RCC 7860 (cell line): ENCODE measurements around the gene KCTD5.
"Not testable (repeated sequence)": the region's sequence is repeated elsewhere in the genome, so short reads cannot be mapped to it uniquely, and the experiment has no call there.

ENCODE experiments used
- DNase-seq: peaks from one replicate; pipeline ENCODE4 v3.0.0-alpha.2; 2015; ENCODE audit warnings: low spot score
- FAIRE-seq: peaks from 2 replicates; lab custom pipeline; 2012; peaks lifted over from hg19 to GRCh38; lab: Jason Lieb, UNC

The KCTD5 gene

GRCh38 chr16:2692948-2693651, 10.8 kb downstream of the KCTD5 start:
- FAIRE-seq, result peak; percentile 86

DNA sequence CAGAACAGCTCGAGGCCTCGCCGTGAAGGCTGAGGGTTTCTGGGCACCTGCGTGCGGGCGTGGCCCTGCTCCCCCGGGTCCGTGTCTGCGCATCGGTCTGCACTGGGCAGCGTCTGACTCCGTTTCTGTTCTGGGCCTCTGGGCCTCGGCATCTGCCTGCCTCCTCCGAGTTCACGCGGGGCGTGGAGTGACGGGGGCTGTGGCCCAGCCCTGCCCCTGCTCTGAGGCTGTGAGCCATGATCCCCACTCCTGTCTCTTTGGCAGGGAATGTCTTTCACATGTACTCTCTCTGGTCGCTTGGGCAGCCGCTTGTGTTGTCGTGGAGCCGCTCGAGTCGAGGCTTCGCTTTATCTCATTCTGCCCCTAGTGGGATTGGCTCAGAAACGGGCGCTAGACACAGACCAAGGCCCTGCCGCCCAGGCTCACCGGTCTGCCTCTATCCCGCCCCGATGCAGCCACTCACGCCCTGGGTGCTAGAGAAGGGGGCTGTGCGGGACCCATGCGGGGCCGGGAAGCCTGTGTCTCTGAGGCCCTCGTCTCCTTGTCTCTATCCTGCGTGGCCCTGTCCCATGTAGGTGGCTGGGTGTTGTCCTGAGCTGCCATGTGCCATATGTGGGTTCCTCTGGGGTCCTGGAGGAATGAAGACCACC, 14.4 kb downstream of the KCTD5 start:
- not testable (repeated sequence) for DNase-seq, FAIRE-seq

More at GRCh38 chr16:2692948-2693651, 10.8 kb downstream of the KCTD5 start:
- DNase-seq, result peak; percentile 87

DNA sequence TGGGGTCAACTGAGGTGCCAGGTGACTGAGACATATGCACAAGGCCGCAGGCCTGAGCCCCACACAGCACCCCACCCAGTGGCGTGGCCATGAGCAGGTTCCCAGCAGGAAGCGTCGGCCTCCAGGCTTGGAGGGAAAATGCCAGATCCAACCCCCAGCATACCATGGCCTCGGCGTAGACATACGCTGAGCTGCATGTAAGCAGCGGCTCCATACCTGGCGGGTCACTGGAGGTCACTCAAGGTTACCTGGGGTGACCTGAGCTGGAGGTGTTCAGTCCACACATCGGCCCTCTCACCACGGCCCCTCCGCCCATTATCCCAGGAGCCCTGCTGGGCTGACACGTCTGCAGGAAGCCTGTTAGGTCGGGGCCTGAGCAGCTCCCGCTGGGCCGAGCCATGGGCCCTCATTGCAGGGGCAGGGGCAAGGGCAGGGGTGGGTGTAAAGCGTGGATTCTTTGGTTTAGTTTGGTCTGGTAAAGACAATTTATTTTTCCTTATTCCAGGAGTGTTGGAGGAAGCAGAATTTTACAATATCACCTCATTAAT, 15.2 kb downstream of the KCTD5 start:
- DNase-seq (no peak), FAIRE-seq (no peak)

DNA sequence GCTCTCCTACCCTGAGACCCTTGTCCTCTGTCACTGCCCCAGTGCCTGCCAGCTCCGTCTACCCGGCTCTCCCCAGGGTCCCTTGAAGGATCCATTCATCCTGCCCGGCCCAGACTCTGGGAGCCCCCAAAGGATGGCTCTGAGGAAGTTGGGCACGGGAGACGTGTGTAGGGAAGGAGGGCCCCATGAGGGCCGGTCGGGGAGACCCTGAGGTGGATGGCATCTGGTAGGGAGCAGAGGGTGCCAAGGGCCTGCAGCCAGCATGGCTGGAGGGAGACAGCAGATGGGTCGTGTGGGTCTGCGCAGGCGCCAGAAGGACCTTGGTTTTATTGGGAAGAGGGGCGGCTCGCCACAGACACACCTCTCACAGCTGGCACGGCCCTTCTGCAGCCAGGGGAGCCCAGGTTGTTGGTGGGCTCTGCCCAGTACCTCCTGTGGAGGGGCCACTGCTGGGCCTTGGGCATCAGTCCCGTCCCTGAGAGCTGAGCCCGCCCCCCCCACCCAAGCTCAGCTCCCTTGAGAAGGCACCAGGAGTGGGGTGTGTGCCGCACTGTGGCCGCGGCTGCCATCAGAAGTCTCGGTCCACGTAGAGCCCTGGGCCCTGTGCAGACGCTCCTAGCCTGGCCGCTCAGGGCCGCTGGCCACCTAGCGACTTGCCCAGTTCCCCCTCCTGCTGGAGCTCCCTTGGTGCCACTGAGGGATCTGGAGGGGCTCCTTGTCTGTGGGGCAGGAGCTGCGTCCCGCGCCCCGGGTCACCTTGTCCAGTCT, 16.0 kb downstream of the KCTD5 start:
- FAIRE-seq (no peak), DNase-seq (no peak)

- FAIRE-seq (no peak), DNase-seq (no peak)
These were observed 16.8 kb downstream of the KCTD5 start for GRCh38 chr16:2698965-2699750.

GRCh38 chr16:2699791-2700600, 17.7 kb downstream of the KCTD5 start:
- DNase-seq (no peak), FAIRE-seq (no peak)

- FAIRE-seq, result no peak
These were observed 18.5 kb downstream of the KCTD5 start for GRCh38 chr16:2700786-2701185.

DNA sequence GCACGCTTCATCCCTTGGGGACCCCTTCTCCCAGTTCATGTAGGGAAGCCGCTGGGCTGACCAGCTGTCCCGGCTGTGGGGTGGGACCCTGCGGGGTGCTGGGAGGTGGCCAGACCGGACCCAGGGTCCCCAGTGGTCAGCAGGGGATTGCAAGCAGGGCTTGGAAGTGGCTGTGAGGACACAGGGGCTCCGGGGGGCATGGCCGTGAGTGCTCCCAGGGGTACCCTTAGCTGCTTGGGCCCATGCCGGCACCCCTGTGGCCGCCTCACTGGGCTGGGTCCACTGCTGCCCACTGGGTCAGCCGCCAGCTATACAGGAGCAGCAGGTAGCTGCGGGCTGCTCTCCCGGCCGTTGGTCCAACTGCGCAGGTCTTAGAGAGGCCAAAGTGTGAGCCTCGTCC, 18.9 kb downstream of the KCTD5 start:
- DNase-seq (no peak), FAIRE-seq (no peak)

More at GRCh38 chr16:2700786-2701185, 18.5 kb downstream of the KCTD5 start:
- no peak for DNase-seq

- FAIRE-seq (no peak), DNase-seq (no peak)
These were observed 19.6 kb downstream of the KCTD5 start for GRCh38 chr16:2701713-2702437.

GRCh38 chr16:2702438-2702825, 20.1 kb downstream of the KCTD5 start:
- no peak for FAIRE-seq
- DNase-seq, result no peak

DNA sequence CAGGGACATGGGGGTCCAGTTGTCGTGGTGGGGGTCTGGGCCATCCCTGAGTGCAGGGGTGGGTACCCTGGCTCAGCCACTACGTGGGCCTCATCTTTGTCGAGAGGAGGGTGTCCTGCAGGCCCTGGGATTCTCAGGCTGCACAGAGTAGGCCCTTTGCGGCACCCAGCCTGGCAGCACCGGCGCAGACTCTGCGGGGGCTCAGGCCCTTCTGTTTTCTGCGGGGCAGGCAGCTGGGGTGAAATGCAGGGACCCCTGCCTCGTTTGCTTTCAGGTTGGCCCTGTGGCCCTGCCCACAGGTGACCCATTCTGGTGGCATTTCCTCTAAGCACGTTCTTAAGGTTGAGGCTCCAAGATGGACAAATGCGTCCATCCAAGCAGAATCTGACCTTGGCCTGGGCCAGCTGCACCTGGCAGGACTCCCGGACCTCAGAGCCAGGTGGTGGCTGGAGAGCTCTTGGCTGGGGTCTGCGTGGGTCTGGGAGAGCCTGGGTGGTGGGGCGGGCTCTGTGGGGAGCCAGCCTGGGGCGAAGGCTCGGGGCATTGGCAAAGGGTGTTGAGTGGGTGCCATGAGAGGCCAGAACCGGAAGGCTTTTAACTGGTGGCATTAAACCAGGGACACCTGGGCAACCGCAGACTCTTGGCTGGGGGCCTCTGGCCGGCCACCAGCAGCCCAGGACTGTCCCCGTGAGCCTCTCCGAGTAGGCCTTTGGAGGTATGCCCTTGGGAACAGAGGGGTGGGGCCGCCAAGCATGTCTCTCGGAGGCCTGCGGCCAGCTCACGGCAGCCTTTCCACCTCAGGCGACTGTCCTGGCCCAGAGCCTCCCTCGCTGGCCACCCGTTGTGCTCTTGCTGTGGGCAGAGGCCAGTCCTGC, 20.8 kb downstream of the KCTD5 start:
- no peak for DNase-seq
- no peak for FAIRE-seq

GRCh38 chr16:2704166-2704982, 22.1 kb downstream of the KCTD5 start:
- no peak for DNase-seq

DNA sequence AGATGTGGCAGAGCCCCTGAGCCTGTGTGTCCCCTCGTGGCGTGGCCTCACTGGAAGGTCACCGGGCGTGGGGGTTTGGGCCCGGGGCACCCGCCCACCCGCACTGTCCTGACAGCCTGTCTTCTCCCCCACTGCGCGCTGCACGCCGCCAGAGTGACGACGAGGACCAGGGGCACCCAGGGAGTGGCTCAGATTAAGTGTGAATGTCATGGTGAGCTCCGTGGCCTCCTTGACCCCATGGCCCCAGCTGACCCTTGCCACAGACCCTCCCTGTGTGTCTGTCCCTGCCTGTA, 22.6 kb downstream of the KCTD5 start:
- DNase-seq (no peak), FAIRE-seq (no peak)

More at GRCh38 chr16:2704166-2704982, 22.1 kb downstream of the KCTD5 start:
- FAIRE-seq, result no peak

- FAIRE-seq, result no peak
These were observed 23.0 kb downstream of the KCTD5 start for GRCh38 chr16:2705351-2705750.

DNA sequence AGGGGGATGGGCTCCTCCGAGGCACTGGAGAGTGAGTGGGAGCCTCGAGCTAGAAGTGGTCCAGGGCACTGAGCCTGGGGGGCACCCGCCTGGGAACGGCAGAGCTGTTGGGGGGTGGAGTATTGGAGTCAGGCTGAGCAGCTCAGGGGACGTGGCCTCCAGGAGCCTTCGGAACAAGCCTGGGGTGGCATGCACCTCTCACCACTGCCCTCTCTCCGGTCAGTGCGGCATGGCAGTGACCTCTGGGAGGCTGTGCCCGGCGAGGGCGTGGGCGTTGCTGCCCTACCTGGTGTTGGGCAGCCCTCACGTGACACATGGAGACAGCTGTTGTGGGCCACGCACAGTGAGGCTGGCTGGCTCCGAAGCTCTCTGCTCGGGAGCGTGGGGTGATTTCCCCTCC, 23.8 kb downstream of the KCTD5 start:
- no peak for DNase-seq
- no peak for FAIRE-seq

More at GRCh38 chr16:2705351-2705750, 23.0 kb downstream of the KCTD5 start:
- no peak for DNase-seq

- DNase-seq (no peak), FAIRE-seq (no peak)
These were observed 24.4 kb downstream of the KCTD5 start for GRCh38 chr16:2706611-2707311.
